Sciatic nerve (tissue), 2 donors: ENCODE results near the gene DISP2. TPM values are rescaled to one million over a fixed set of nuclear protein-coding genes. Genes with fewer than 3 reads are reported as not detected.

Experiments used
- ATAC-seq: fragments of 200-7000 bp; cut with Tn5 transposase; one replicate; pipeline ENCODE4 v1.9.1; 2020; ENCODE audit warnings: mild to moderate bottlenecking, moderate library complexity
- DNase-seq: peaks from one replicate; pipeline ENCODE4 v3.0.0-alpha.2; 2020; ENCODE audit warnings: low spot score
- intact Hi-C: fragments of 100-400 bp; cut with DNase I; formaldehyde crosslinking; loops from one replicate; pipeline ENCODE4 v1.14.2; 2022
- total RNA-seq: library from RNA; stranded (reverse); fragmentation: NEBNext Ultra II Directional; extraction: Animal tissue kit (Norgen Biotek cat#: 25700); gene quantifications from one replicate; pipeline ENCODE4 v1.2.1, GENCODE V29; 2021
- donor health status: DM: no; HTN: no; CAD: no.
- donor health status: DM: no; HTN: no; CAD: no.

Gene DISP2
- total RNA-seq, 1 donor from 2014 or later, result 2.1 TPM

GRCh38 chr15:40352281-40352901, 5.6 kb upstream of the DISP2 start:
- DNase-seq, result no peak
- intact Hi-C loops, result no loop called here
- ATAC-seq, result no peak

- intact Hi-C loops, result no loop called here
- ATAC-seq (peak; percentile 55), DNase-seq (no peak)
Measured at GRCh38 chr15:40353697-40354096, 4.3 kb upstream of the DISP2 start.

GRCh38 chr15:40354408-40355171, 3.4 kb upstream of the DISP2 start:
- ATAC-seq (peak; percentile 70), DNase-seq (no peak)
- intact Hi-C loops, result no loop called here

- DNase-seq (no peak), ATAC-seq (no peak)
- intact Hi-C loops, result no loop called here
Measured at GRCh38 chr15:40355976-40356585, 1.9 kb upstream of the DISP2 start.

- DNase-seq (no peak), ATAC-seq (no peak)
- intact Hi-C loops, result no loop called here
Measured at GRCh38 chr15:40357246-40357645, 773 bp upstream of the DISP2 start.

GRCh38 chr15:40358471-40359353, 693 bp downstream of the DISP2 start:
- ATAC-seq (no peak), DNase-seq (no peak)
- intact Hi-C loops, result no loop called here

- intact Hi-C loops, result no loop called here
- ATAC-seq, result no peak
Measured at GRCh38 chr15:40360015-40360414, 2.0 kb downstream of the DISP2 start.

GRCh38 chr15:40361640-40362039, 3.6 kb downstream of the DISP2 start:
- ATAC-seq (no peak), DNase-seq (no peak)
- intact Hi-C loops, result no loop called here

More at GRCh38 chr15:40360015-40360414, 2.0 kb downstream of the DISP2 start:
- no peak for DNase-seq

GRCh38 chr15:40363611-40364010, 5.6 kb downstream of the DISP2 start:
- no peak for ATAC-seq

GRCh38 chr15:40364251-40364650, 6.2 kb downstream of the DISP2 start:
- ATAC-seq (no peak), DNase-seq (no peak)

More at GRCh38 chr15:40363611-40364010, 5.6 kb downstream of the DISP2 start:
- intact Hi-C loops, result no loop called here
- DNase-seq, result no peak

GRCh38 chr15:40365016-40365415, 7.0 kb downstream of the DISP2 start:
- no peak for DNase-seq
- intact Hi-C loops, result no loop called here
- no peak for ATAC-seq

More at GRCh38 chr15:40364251-40364650, 6.2 kb downstream of the DISP2 start:
- intact Hi-C loops, result no loop called here

GRCh38 chr15:40365624-40366456, 7.8 kb downstream of the DISP2 start:
- ATAC-seq (no peak), DNase-seq (no peak)
- intact Hi-C loops, result no loop called here

- ATAC-seq (peak; percentile 22), DNase-seq (no peak)
- intact Hi-C loops, result no loop called here
Measured at GRCh38 chr15:40366457-40367370, 8.7 kb downstream of the DISP2 start.

GRCh38 chr15:40367371-40367685, 9.3 kb downstream of the DISP2 start:
- ATAC-seq (no peak), DNase-seq (no peak)
- intact Hi-C loops, result no loop called here

GRCh38 chr15:40367686-40368611, 9.9 kb downstream of the DISP2 start:
- peak; percentile 83 for DNase-seq
- intact Hi-C loops, result no loop called here

GRCh38 chr15:40368719-40369473, 10.9 kb downstream of the DISP2 start:
- intact Hi-C loops, result no loop called here
- no peak for ATAC-seq
- no peak for DNase-seq

More at GRCh38 chr15:40367686-40368611, 9.9 kb downstream of the DISP2 start:
- peak; percentile 79 for ATAC-seq
